ENCODE data around the gene KRT8.

Gene KRT8

GRCh38 chr12:52914576-52915121 lies 9.8 kb upstream of the KRT8 start:
- Histone ChIP-seq H3K4me2 (no peak overlapping the region), H4K20me1 (no peaks in the 10 kb centered on the region), H3K36me3 (no peaks in the 10 kb centered on the region), H3K27me3 (no peaks in the 10 kb centered on the region), H3K27ac (no peak overlapping the region), H3K9me3 (no peaks in the 10 kb centered on the region), H3K4me1 (peaks cover 9% of the 10 kb centered on the region), H3K4me3 (no peak overlapping the region), H3K9ac (no peak overlapping the region)
- no peak for TF ChIP-seq Cebpa-rat (IDR thresholded peaks at IDR 0.05)

- Histone ChIP-seq H3K4me3 (no peak overlapping the region), H3K9me3 (no peaks in the 10 kb centered on the region), H3K4me1 (peaks cover 9% of the 10 kb centered on the region), H3K36me3 (no peaks in the 10 kb centered on the region), H3K9ac (no peak overlapping the region), H3K27ac (no peak overlapping the region), H4K20me1 (no peaks in the 10 kb centered on the region), H3K4me2 (no peak overlapping the region), H3K27me3 (no peaks in the 10 kb centered on the region)
- TF ChIP-seq Cebpa-rat (IDR thresholded peaks at IDR 0.05): no peak
Measured at GRCh38 chr12:52913431-52913821, 8.6 kb upstream of the KRT8 start.

- no peak overlapping the region for H3K27ac ChIP-seq
- no peak for TF ChIP-seq Cebpa-rat (IDR thresholded peaks at IDR 0.05)
- H3K9me3 ChIP-seq: no peaks in the 10 kb centered on the region
- H3K27me3 ChIP-seq: no peaks in the 10 kb centered on the region
- no peaks in the 10 kb centered on the region for H3K36me3 ChIP-seq
- no peak overlapping the region for H3K4me3 ChIP-seq
- H3K4me2 ChIP-seq: no peak overlapping the region
- no peak overlapping the region for H3K9ac ChIP-seq
- H4K20me1 ChIP-seq: no peaks in the 10 kb centered on the region
- peaks cover 12% of the 10 kb centered on the region for H3K4me1 ChIP-seq
Measured at GRCh38 chr12:52912711-52913430, 8.0 kb upstream of the KRT8 start.

- H3K4me2 ChIP-seq: peak overlapping the region; percentile 45
- H3K9me3 ChIP-seq: no peaks in the 10 kb centered on the region
- no peaks in the 10 kb centered on the region for H4K20me1 ChIP-seq
- H3K27ac ChIP-seq: no peak overlapping the region
- peaks cover 18% of the 10 kb centered on the region for H3K4me1 ChIP-seq
- no peaks in the 10 kb centered on the region for H3K27me3 ChIP-seq
- no peak overlapping the region for H3K4me3 ChIP-seq
- H3K36me3 ChIP-seq: no peaks in the 10 kb centered on the region
- H3K9ac ChIP-seq: no peak overlapping the region
- TF ChIP-seq Cebpa-rat (IDR thresholded peaks at IDR 0.05): no peak
Measured at GRCh38 chr12:52910248-52910883, 5.5 kb upstream of the KRT8 start.

- TF ChIP-seq Cebpa-rat (IDR thresholded peaks at IDR 0.05): no peak
- Histone ChIP-seq H3K9me3 (no peaks in the 10 kb centered on the region), H3K36me3 (no peaks in the 10 kb centered on the region), H3K27ac (no peak overlapping the region), H4K20me1 (no peaks in the 10 kb centered on the region), H3K4me2 (no peak overlapping the region), H3K27me3 (no peaks in the 10 kb centered on the region), H3K4me1 (peaks cover 18% of the 10 kb centered on the region), H3K9ac (no peak overlapping the region), H3K4me3 (no peak overlapping the region)
Measured at GRCh38 chr12:52909796-52910195, 4.9 kb upstream of the KRT8 start.

- Histone ChIP-seq H4K20me1 (no peaks in the 10 kb centered on the region), H3K4me2 (no peak overlapping the region), H3K36me3 (no peaks in the 10 kb centered on the region), H3K9me3 (no peaks in the 10 kb centered on the region), H3K9ac (no peak overlapping the region), H3K4me3 (no peak overlapping the region), H3K27me3 (no peaks in the 10 kb centered on the region), H3K27ac (no peak overlapping the region), H3K4me1 (peaks cover 18% of the 10 kb centered on the region)
- TF ChIP-seq Cebpa-rat (IDR thresholded peaks at IDR 0.05): no peak
Measured at GRCh38 chr12:52909331-52909730, 4.5 kb upstream of the KRT8 start.

- Histone ChIP-seq H3K9me3 (no peaks in the 10 kb centered on the region), H3K4me3 (no peak overlapping the region), H4K20me1 (no peaks in the 10 kb centered on the region), H3K4me1 (peaks cover 24% of the 10 kb centered on the region), H3K36me3 (no peaks in the 10 kb centered on the region), H3K9ac (no peak overlapping the region), H3K27ac (no peak overlapping the region), H3K27me3 (no peaks in the 10 kb centered on the region), H3K4me2 (no peak overlapping the region; the same call in 1 of the 2 replicates)
- no peak for TF ChIP-seq Cebpa-rat (IDR thresholded peaks at IDR 0.05)
Measured at GRCh38 chr12:52907092-52907810, 2.4 kb upstream of the KRT8 start.

- Histone ChIP-seq H3K36me3 (no peaks in the 10 kb centered on the region), H3K9me3 (no peaks in the 10 kb centered on the region), H4K20me1 (no peaks in the 10 kb centered on the region), H3K27me3 (no peaks in the 10 kb centered on the region), H3K4me3 (no peak overlapping the region), H3K4me2 (no peak overlapping the region), H3K9ac (no peak overlapping the region), H3K27ac (no peak overlapping the region), H3K4me1 (peaks cover 24% of the 10 kb centered on the region)
- no peak for TF ChIP-seq Cebpa-rat (IDR thresholded peaks at IDR 0.05)
Measured at GRCh38 chr12:52906191-52906601, 1.3 kb upstream of the KRT8 start.

- Histone ChIP-seq H3K4me3 (no peak overlapping the region), H3K36me3 (no peaks in the 10 kb centered on the region), H3K27me3 (no peaks in the 10 kb centered on the region), H3K4me1 (peaks cover 15% of the 10 kb centered on the region; the same call in 1 of the 2 replicates), H3K4me2 (peak overlapping the region; percentile 34; the same call in 1 of the 2 replicates), H3K9ac (no peak overlapping the region), H3K27ac (no peak overlapping the region), H3K9me3 (no peaks in the 10 kb centered on the region), H4K20me1 (no peaks in the 10 kb centered on the region)
- TF ChIP-seq Cebpa-rat (IDR thresholded peaks at IDR 0.05): no peak
Measured at GRCh38 chr12:52903855-52904508, 894 bp downstream of the KRT8 start.

Measured in BLaER1 (cell line).